Right atrium auricular region (tissue), 2 donors: Measurements from ENCODE around the gene S100A12. TPM values are rescaled to one million over a fixed set of nuclear protein-coding genes. Genes with fewer than 3 reads are reported as not detected.

Source experiments
- DNase-seq: peaks from one replicate; pipeline ENCODE4 v3.0.0-alpha.2; 2019; ENCODE audit warnings: low spot score
- H3K27ac ChIP-seq, 2 donors: fragments of 200-600 bp; sonication (generic); 1 replicate in 1 of 2; 2 replicates in 1 of 2; pipeline ENCODE4 v1.5.1; 2016 to 2019
- H3K27me3 ChIP-seq, 2 donors: fragments of 200-600 bp; sonication (generic); one replicate each; pipeline versions ENCODE4 v1.5.1 to v1.6.0; 2017 to 2019
- H3K36me3 ChIP-seq: fragments of 200-600 bp; sonication (generic); one replicate; pipeline ENCODE4 v1.5.1; 2016
- H3K4me1 ChIP-seq, 2 donors: fragments of 200-600 bp; sonication (generic); one replicate each; pipeline versions ENCODE4 v1.5.1 to v1.6.0; 2017 to 2019
- H3K4me3 ChIP-seq, 2 donors: fragments of 200-600 bp; sonication (generic); 1 replicate in 1 of 2; 2 replicates in 1 of 2; pipeline ENCODE4 v1.5.1; 2017 to 2019; ENCODE audit warnings: mild to moderate bottlenecking in 1 of 2, moderate library complexity in 1 of 2
- H3K9me3 ChIP-seq, 2 donors: fragments of 200-600 bp; sonication (generic); one replicate each; pipeline ENCODE4 v1.5.1; 2019
- total RNA-seq, 2 donors: library from RNA; depleted of rRNA; stranded (reverse); fragments of >200 nt; gene quantifications; one replicate each; pipeline ENCODE4 v1.1.0, GENCODE V29; 2016
- TF ChIP-seq, protein P1 (sequence below), 2 donors: fragments of 200-600 bp; sonication (generic); IDR thresholded peaks; one replicate each; pipeline ENCODE4 v1.5.1; 2019; ENCODE audit warnings: antibody characterized with exemption in 2 of 2

The S100A12 gene
- total RNA-seq, 2 donors from 2014 or later = 5.5 to 5.7 TPM

- no peaks in the 10 kb centered on the region for H3K27me3 ChIP-seq
- H3K36me3 ChIP-seq = no peaks in the 10 kb centered on the region
- no peaks in the 10 kb centered on the region for H3K4me1 ChIP-seq
- TF ChIP-seq, protein P1, sequence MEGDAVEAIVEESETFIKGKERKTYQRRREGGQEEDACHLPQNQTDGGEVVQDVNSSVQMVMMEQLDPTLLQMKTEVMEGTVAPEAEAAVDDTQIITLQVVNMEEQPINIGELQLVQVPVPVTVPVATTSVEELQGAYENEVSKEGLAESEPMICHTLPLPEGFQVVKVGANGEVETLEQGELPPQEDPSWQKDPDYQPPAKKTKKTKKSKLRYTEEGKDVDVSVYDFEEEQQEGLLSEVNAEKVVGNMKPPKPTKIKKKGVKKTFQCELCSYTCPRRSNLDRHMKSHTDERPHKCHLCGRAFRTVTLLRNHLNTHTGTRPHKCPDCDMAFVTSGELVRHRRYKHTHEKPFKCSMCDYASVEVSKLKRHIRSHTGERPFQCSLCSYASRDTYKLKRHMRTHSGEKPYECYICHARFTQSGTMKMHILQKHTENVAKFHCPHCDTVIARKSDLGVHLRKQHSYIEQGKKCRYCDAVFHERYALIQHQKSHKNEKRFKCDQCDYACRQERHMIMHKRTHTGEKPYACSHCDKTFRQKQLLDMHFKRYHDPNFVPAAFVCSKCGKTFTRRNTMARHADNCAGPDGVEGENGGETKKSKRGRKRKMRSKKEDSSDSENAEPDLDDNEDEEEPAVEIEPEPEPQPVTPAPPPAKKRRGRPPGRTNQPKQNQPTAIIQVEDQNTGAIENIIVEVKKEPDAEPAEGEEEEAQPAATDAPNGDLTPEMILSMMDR (IDR thresholded peaks at IDR 0.05) = no peak
- H3K27ac ChIP-seq = no peak overlapping the region
- no peak overlapping the region for H3K4me3 ChIP-seq
- no peaks in the 10 kb centered on the region for H3K9me3 ChIP-seq
- DNase-seq = no peak
Observed at GRCh38 chr1:153345187-153346076, 30.0 kb downstream of the S100A12 start.

GRCh38 chr1:153344718-153345025 lies 30.7 kb downstream of the S100A12 start:
- TF ChIP-seq, protein P1 (IDR thresholded peaks at IDR 0.05) = no peak
- Histone ChIP-seq H3K4me1 (no peaks in the 10 kb centered on the region), H3K9me3 (no peaks in the 10 kb centered on the region), H3K4me3 (no peak overlapping the region), H3K27ac (no peak overlapping the region), H3K27me3 (no peaks in the 10 kb centered on the region), H3K36me3 (no peaks in the 10 kb centered on the region)
- DNase-seq = no peak

GRCh38 chr1:153343811-153344717 lies 31.4 kb downstream of the S100A12 start:
- H3K27me3 ChIP-seq = no peaks in the 10 kb centered on the region
- no peaks in the 10 kb centered on the region for H3K4me1 ChIP-seq
- no peaks in the 10 kb centered on the region for H3K9me3 ChIP-seq
- H3K4me3 ChIP-seq = no peak overlapping the region
- no peak for DNase-seq
- TF ChIP-seq, protein P1 (IDR thresholded peaks at IDR 0.05) = no peak
- no peak overlapping the region for H3K27ac ChIP-seq
- H3K36me3 ChIP-seq = no peaks in the 10 kb centered on the region

- H3K36me3 ChIP-seq = no peaks in the 10 kb centered on the region
- H3K27ac ChIP-seq = no peak overlapping the region
- TF ChIP-seq, protein P1 (IDR thresholded peaks at IDR 0.05) = no peak
- no peaks in the 10 kb centered on the region for H3K9me3 ChIP-seq
- H3K4me1 ChIP-seq = no peaks in the 10 kb centered on the region
- H3K27me3 ChIP-seq = no peaks in the 10 kb centered on the region
- no peak overlapping the region for H3K4me3 ChIP-seq
- DNase-seq = no peak
Observed at GRCh38 chr1:153343040-153343681, 32.3 kb downstream of the S100A12 start.

DNA sequence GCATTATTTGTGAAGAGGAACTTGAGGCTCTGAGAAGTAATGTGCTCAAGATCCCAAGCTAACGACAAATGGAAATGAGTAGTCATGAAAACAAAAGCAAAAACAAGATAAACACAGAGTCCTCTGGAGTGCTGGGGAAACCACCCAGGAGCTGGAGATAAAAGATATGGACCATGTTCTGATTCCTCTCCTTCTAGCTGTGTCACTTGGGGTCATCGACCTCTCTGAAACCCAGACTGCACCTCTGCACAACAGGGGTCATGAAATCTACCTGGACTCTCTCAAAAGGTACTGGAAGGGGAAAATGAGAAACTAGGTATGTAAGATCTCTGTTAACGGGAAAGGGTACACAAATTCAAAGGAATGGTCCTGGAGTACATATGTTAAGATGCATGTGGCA lies 33.2 kb downstream of the S100A12 start:
- no peak overlapping the region for H3K27ac ChIP-seq
- TF ChIP-seq, protein P1 (IDR thresholded peaks at IDR 0.05) = no peak
- H3K4me1 ChIP-seq = no peaks in the 10 kb centered on the region
- no peaks in the 10 kb centered on the region for H3K27me3 ChIP-seq
- no peak for DNase-seq
- no peak overlapping the region for H3K4me3 ChIP-seq
- no peaks in the 10 kb centered on the region for H3K9me3 ChIP-seq
- no peaks in the 10 kb centered on the region for H3K36me3 ChIP-seq
